Liver (tissue), 9 donors: ENCODE measurements around the gene SYS1. TPM values are rescaled to one million over a fixed set of nuclear protein-coding genes. Genes with fewer than 3 reads are reported as not detected.
"Not testable (repeated sequence)": the region's sequence is repeated elsewhere in the genome, so short reads cannot be mapped to it uniquely, and the experiment has no call there.

Experiments used
- DNase-seq: peaks from one replicate; pipeline ENCODE4 v3.0.0-alpha.2; 2017; ENCODE audit warnings: low spot score
- H3K27ac ChIP-seq, 2 donors: one replicate each; pipeline ENCODE4 v1.7.0; 2013; ENCODE audit warnings: inconsistent platforms in 2 of 2, low read length in 2 of 2, control low read depth in 1 of 2, low read depth in 1 of 2, mild to moderate bottlenecking in 1 of 2
- H3K27me3 ChIP-seq, 4 donors: one replicate each; pipeline versions ENCODE4 v1.6.1 to v1.7.0; 2013; ENCODE audit warnings: low read length in 3 of 4, inconsistent platforms in 1 of 4, mild to moderate bottlenecking in 1 of 4, moderate library complexity in 1 of 4; ENCODE audit not compliant: control insufficient read depth in 4 of 4, insufficient read depth in 4 of 4
- H3K36me3 ChIP-seq, 4 donors: one replicate each; pipeline versions ENCODE4 v1.6.1 to v1.7.0; 2013; ENCODE audit warnings: low read length in 3 of 4, mild to moderate bottlenecking in 3 of 4, low read depth in 1 of 4, moderate library complexity in 1 of 4; ENCODE audit not compliant: control insufficient read depth in 4 of 4, insufficient read depth in 3 of 4
- H3K4me1 ChIP-seq, 4 donors: one replicate each; pipeline versions ENCODE4 v1.6.1 to v1.7.0; 2013; ENCODE audit warnings: low read length in 3 of 4, mild to moderate bottlenecking in 3 of 4, moderate library complexity in 1 of 4; ENCODE audit not compliant: control insufficient read depth in 4 of 4, insufficient read depth in 4 of 4
- H3K4me3 ChIP-seq, 3 donors: one replicate each; pipeline versions ENCODE4 v1.6.1 to v1.7.0; 2013; ENCODE audit warnings: low read length in 3 of 3, control low read depth in 1 of 3, low read depth in 1 of 3, mild to moderate bottlenecking in 1 of 3
- H3K9ac ChIP-seq, 2 donors: one replicate each; pipeline ENCODE4 v1.7.0; 2013; ENCODE audit warnings: low read length in 2 of 2, mild to moderate bottlenecking in 2 of 2, moderate library complexity in 2 of 2, control low read depth in 1 of 2, low read depth in 1 of 2
- H3K9me3 ChIP-seq, 4 donors: one replicate each; pipeline versions ENCODE4 v1.6.1 to v1.7.0; 2013; ENCODE audit warnings: low read length in 3 of 4; ENCODE audit not compliant: control insufficient read depth in 4 of 4
- ATF3 ChIP-seq: IDR thresholded peaks from 2 replicates; pipeline ENCODE4 v1.6.1; 2016; ENCODE audit warnings: antibody characterized with exemption
- CTCF ChIP-seq: fragments of 150-350 bp; IDR thresholded peaks from 2 replicates; pipeline ENCODE4 v1.5.1; 2017; ENCODE audit warnings: improper control_type of control experiment, low read depth, low read length; ENCODE audit not compliant: missing input control
- EGR1 ChIP-seq, 2 donors: IDR thresholded peaks; 2 replicates each; pipeline ENCODE4 v1.6.1; 2016 to 2018; ENCODE audit warnings: antibody characterized with exemption in 2 of 2, low read depth in 2 of 2
- FOXA2 ChIP-seq: IDR thresholded peaks from 2 replicates; pipeline ENCODE4 v1.6.1; 2016; ENCODE audit warnings: antibody characterized with exemption
- GABPA ChIP-seq, 2 donors: IDR thresholded peaks in 1 of 2; conservative IDR thresholded peaks in 1 of 2; 2 replicates each; pipeline ENCODE4 v1.6.1; 2016; ENCODE audit warnings: antibody characterized with exemption in 2 of 2, mild to moderate bottlenecking in 1 of 2, moderate library complexity in 1 of 2
- HNF4A ChIP-seq, 2 donors: conservative IDR thresholded peaks; 2 replicates each; pipeline ENCODE4 v1.6.1; 2016; ENCODE audit warnings: antibody characterized with exemption in 2 of 2, mild to moderate bottlenecking in 2 of 2
- HNF4G ChIP-seq: IDR thresholded peaks from 2 replicates; pipeline ENCODE4 v1.6.1; 2016; ENCODE audit warnings: antibody characterized with exemption
- JUND ChIP-seq, 2 donors: IDR thresholded peaks; 2 replicates each; pipeline ENCODE4 v1.6.1; 2016; ENCODE audit warnings: antibody characterized with exemption in 2 of 2
- RAD21 ChIP-seq, 2 donors: IDR thresholded peaks; 2 replicates each; pipeline ENCODE4 v1.6.1; 2016; ENCODE audit warnings: antibody characterized with exemption in 2 of 2, mild to moderate bottlenecking in 2 of 2
- RXRA ChIP-seq, 2 donors: IDR thresholded peaks; 2 replicates each; pipeline ENCODE4 v1.6.1; 2017 to 2018; ENCODE audit warnings: antibody characterized with exemption in 2 of 2, mild to moderate bottlenecking in 1 of 2
- SP1 ChIP-seq: IDR thresholded peaks from 2 replicates; pipeline ENCODE4 v1.6.1; 2018; ENCODE audit warnings: antibody characterized with exemption, mild to moderate bottlenecking
- TAF1 ChIP-seq: conservative IDR thresholded peaks from 2 replicates; pipeline ENCODE4 v1.6.1; 2016; ENCODE audit warnings: antibody characterized with exemption, mild to moderate bottlenecking
- YY1 ChIP-seq: IDR thresholded peaks from 2 replicates; pipeline ENCODE4 v1.6.1; 2016; ENCODE audit warnings: antibody characterized with exemption, mild to moderate bottlenecking
- WGBS: extraction: QIAGEN DNeasy Blood & Tissue Kit; methylation state at CpG from one replicate; pipeline ENCODE4 v1.1.7; 2013; 5-methylcytosine and 5-hydroxymethylcytosine counted together
- polyA plus RNA-seq, 2 donors: library from polyadenylated mRNA; stranded (reverse) in 1 of 2; unstranded in 1 of 2; fragments of 200-250 nt in 1 of 2; fragments of >200 nt in 1 of 2; fragmentation: Nextera tagmentation in 1 of 2; extraction: Ambion mirVana in 1 of 2; gene quantifications; one replicate each; pipeline versions ENCODE4 v1.2.1 to v1.2.3, GENCODE V29; 2013 to 2015
- total RNA-seq, 2 donors: library from RNA; depleted of rRNA; stranded (reverse); fragments of >200 nt; gene quantifications; one replicate each; pipeline ENCODE4 v1.2.3, GENCODE V29; 2014
- TF ChIP-seq, protein P1 (sequence below): IDR thresholded peaks from 2 replicates; pipeline ENCODE4 v1.6.1; 2016; ENCODE audit warnings: antibody characterized with exemption, mild to moderate bottlenecking
- TF ChIP-seq, protein P2 (sequence below): IDR thresholded peaks from 2 replicates; pipeline ENCODE4 v1.6.1; 2016; ENCODE audit warnings: antibody characterized with exemption
- donor health status: healthy.
- donor health status: healthy.
- donor health status: healthy.
- donor health status: healthy.
- donor health status: healthy.

The SYS1 gene
- total and polyA plus RNA-seq, 4 donors: 15.0 to 37.8 (median 28.1) TPM

GRCh38 chr20:45347936-45348778 lies 14.8 kb upstream of the SYS1 start, which contains the start of gene SDC4:
Gene SDC4, minus strand, starts transcription at chr20:45348424. Its CDS starts 40 bp downstream, at chr20:45348384.
- Histone ChIP-seq H3K4me3 (peak within 1 kb of the TSS; percentile 80 to 96 (median 88)), H3K9me3 (no peaks in the 10 kb centered on the region), H3K27me3 (no peaks in the 10 kb centered on the region), H3K4me1 (peaks cover 0 to 19% (median 2%) of the 10 kb centered on the region in 4 donors), H3K36me3 (no peaks in the 10 kb centered on the region), H3K9ac (peak within 1 kb of the TSS; percentile 57 to 99), H3K27ac (peak within 1 kb of the TSS; percentile 81 to 97)
- DNase-seq: peak; percentile 66
- TF ChIP-seq CTCF (no peak), TAF1 (peak; percentile 73), YY1 (peak; percentile 46), RXRA (IDR thresholded peaks at IDR 0.05) (peak in 1 of 2 donors; percentile 21), EGR1 (IDR thresholded peaks at IDR 0.05; ENCODE audit: low read depth in 2 of 2) (peak in 1 of 2 donors; percentile 11), HNF4A (conservative IDR thresholded peaks at IDR 0.05) (peak in 1 of 2 donors; percentile 2), RAD21 (IDR thresholded peaks at IDR 0.05) (no peak)
- TF ChIP-seq, protein P1, sequence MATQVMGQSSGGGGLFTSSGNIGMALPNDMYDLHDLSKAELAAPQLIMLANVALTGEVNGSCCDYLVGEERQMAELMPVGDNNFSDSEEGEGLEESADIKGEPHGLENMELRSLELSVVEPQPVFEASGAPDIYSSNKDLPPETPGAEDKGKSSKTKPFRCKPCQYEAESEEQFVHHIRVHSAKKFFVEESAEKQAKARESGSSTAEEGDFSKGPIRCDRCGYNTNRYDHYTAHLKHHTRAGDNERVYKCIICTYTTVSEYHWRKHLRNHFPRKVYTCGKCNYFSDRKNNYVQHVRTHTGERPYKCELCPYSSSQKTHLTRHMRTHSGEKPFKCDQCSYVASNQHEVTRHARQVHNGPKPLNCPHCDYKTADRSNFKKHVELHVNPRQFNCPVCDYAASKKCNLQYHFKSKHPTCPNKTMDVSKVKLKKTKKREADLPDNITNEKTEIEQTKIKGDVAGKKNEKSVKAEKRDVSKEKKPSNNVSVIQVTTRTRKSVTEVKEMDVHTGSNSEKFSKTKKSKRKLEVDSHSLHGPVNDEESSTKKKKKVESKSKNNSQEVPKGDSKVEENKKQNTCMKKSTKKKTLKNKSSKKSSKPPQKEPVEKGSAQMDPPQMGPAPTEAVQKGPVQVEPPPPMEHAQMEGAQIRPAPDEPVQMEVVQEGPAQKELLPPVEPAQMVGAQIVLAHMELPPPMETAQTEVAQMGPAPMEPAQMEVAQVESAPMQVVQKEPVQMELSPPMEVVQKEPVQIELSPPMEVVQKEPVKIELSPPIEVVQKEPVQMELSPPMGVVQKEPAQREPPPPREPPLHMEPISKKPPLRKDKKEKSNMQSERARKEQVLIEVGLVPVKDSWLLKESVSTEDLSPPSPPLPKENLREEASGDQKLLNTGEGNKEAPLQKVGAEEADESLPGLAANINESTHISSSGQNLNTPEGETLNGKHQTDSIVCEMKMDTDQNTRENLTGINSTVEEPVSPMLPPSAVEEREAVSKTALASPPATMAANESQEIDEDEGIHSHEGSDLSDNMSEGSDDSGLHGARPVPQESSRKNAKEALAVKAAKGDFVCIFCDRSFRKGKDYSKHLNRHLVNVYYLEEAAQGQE: peak; percentile 90
- WGBS: 2% methylated on average over 77 of the region's 77 CpGs

DNA sequence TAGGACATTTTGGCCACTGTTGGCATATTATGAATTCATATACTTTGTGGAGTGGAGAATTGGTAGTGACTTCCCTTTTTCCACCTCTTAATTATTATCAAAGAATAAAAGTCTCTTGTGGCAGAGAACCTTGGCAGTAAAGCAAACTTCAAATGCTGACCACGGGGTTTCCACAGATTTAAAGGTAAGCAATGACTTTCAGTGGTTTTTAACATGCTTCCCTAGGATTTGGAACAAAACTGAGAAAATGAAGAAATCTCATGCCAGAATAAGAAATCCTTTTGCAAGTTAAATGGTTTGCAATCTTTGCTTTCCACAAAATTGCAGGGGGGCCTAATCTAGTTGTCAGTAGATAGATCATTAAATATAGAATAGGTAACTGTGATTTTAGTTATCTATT lies 12.7 kb upstream of the SYS1 start:
- no peaks in the 10 kb centered on the region for H3K36me3 ChIP-seq
- no peak overlapping the region for H3K4me3 ChIP-seq
- no peaks in the 10 kb centered on the region for H3K9me3 ChIP-seq
- no peaks in the 10 kb centered on the region for H3K27me3 ChIP-seq
- H3K4me1 ChIP-seq: peaks cover 0 to 8% (median 2%) of the 10 kb centered on the region in 4 donors
- TF ChIP-seq GABPA (IDR thresholded peaks at IDR 0.05 in 1 of 2, conservative IDR thresholded peaks at IDR 0.05 in 1 of 2) (no peak), YY1 (no peak), FOXA2 (no peak), CTCF (no peak), ATF3 (no peak), SP1 (no peak), HNF4G (no peak), EGR1 (IDR thresholded peaks at IDR 0.05; ENCODE audit: low read depth in 2 of 2) (no peak), HNF4A (conservative IDR thresholded peaks at IDR 0.05) (no peak), JUND (IDR thresholded peaks at IDR 0.05) (no peak)
- TF ChIP-seq, protein P2, sequence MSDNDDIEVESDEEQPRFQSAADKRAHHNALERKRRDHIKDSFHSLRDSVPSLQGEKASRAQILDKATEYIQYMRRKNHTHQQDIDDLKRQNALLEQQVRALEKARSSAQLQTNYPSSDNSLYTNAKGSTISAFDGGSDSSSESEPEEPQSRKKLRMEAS: no peak
- no peak for DNase-seq
- WGBS: 34% methylated on average over 1 of the region's 1 CpG
- H3K27ac ChIP-seq: no peak overlapping the region
- H3K9ac ChIP-seq: no peak overlapping the region

DNA sequence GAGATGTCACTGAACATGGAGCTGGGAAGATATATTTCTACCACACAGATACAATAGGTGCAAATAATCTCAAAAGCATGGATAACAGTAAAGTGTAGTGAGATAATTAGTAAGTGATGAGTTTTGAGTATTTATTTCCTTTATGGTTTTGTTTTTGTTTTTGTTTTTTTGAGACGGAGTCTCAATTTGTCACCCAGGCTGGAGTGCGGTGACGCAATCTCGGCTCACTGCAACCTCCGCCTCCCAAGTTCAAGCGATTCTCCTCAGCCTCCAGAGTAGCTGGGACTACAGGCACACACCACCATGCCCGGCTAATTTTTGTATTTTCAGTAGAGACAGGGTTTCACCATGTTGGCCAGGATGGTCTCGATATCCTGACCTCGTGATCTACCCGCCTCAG lies 12.2 kb upstream of the SYS1 start:
- H3K36me3 ChIP-seq, H3K4me1 ChIP-seq, H3K4me3 ChIP-seq, H3K27me3 ChIP-seq, H3K27ac ChIP-seq, H3K9ac ChIP-seq, DNase-seq, H3K9me3 ChIP-seq: not testable (repeated sequence)
- WGBS: 89% methylated on average over 10 of the region's 10 CpGs
